Smooth muscle cell (in vitro differentiated cells): ENCODE measurements around the gene METRN. TPM values are rescaled to one million over a fixed set of nuclear protein-coding genes. Genes with fewer than 3 reads are reported as not detected.
"Not testable (repeated sequence)": the region's sequence is repeated elsewhere in the genome, so short reads cannot be mapped to it uniquely, and the experiment has no call there.

ENCODE experiments used
- DNase-seq: peaks from one replicate; lab custom pipeline; 2025; ENCODE audit not compliant: unreplicated experiment; lab: John Stamatoyannopoulos, UW
- H2AFZ ChIP-seq: fragments of 200-600 bp; sonication (generic); 2 replicates; pipeline ENCODE4 v1.6.0; 2016; ENCODE audit warnings: antibody characterized with exemption, low read depth, mild to moderate bottlenecking
- H3F3A ChIP-seq: fragments of 200-600 bp; sonication (generic); 2 replicates; pipeline ENCODE4 v1.6.0; 2017; ENCODE audit warnings: antibody characterized with exemption, low read depth
- H3K27ac ChIP-seq: fragments of 200-600 bp; sonication (generic); 2 replicates; pipeline ENCODE4 v1.5.1; 2016; ENCODE audit warnings: low read depth, mild to moderate bottlenecking
- H3K27me3 ChIP-seq: fragments of 200-600 bp; sonication (generic); 2 replicates; pipeline ENCODE4 v1.6.1; 2016; ENCODE audit warnings: low read depth, mild to moderate bottlenecking
- H3K36me3 ChIP-seq: fragments of 200-600 bp; sonication (generic); 2 replicates; pipeline ENCODE4 v1.5.1; 2016; ENCODE audit warnings: low read depth
- H3K4me1 ChIP-seq: fragments of 200-600 bp; sonication (generic); 2 replicates; pipeline ENCODE4 v1.5.1; 2016; ENCODE audit warnings: low read depth
- H3K4me2 ChIP-seq: fragments of 200-600 bp; sonication (generic); 2 replicates; pipeline ENCODE4 v1.6.0; 2016; ENCODE audit warnings: mild to moderate bottlenecking
- H3K4me3 ChIP-seq: fragments of 200-600 bp; sonication (generic); 2 replicates; pipeline ENCODE4 v1.5.1; 2016; ENCODE audit warnings: mild to moderate bottlenecking
- H3K79me2 ChIP-seq: fragments of 200-600 bp; sonication (generic); 2 replicates; pipeline ENCODE4 v1.6.0; 2016; ENCODE audit warnings: low read depth, mild to moderate bottlenecking
- H3K9ac ChIP-seq: fragments of 200-600 bp; sonication (generic); 2 replicates; pipeline ENCODE4 v1.6.0; 2016; ENCODE audit warnings: low read depth
- H3K9me3 ChIP-seq: fragments of 200-600 bp; sonication (generic); replicated peaks from 2 replicates; pipeline ENCODE4 v1.5.1; 2016; ENCODE audit warnings: low read depth
- H4K20me1 ChIP-seq: fragments of 200-600 bp; sonication (generic); 2 replicates; pipeline ENCODE4 v1.6.0; 2016; ENCODE audit warnings: low read depth
- CTCF ChIP-seq: fragments of 200-600 bp; sonication (generic); IDR thresholded peaks from 2 replicates; pipeline ENCODE4 v1.5.1; 2017; ENCODE audit warnings: borderline replicate concordance, mild to moderate bottlenecking, antibody characterized with exemption; ENCODE audit not compliant: insufficient read depth, poor library complexity, severe bottlenecking
- WGBS: methylation state at CpG from one replicate; pipeline ENCODE4 v1.1.7; 2016; ENCODE audit warnings: low lambda C conversion rate; 5-methylcytosine and 5-hydroxymethylcytosine counted together
- polyA plus RNA-seq: library from polyadenylated mRNA; unstranded; fragments of >200 nt; fragmentation: Nextera tagmentation; extraction: Ambion mirVana; gene quantifications from 2 replicates; pipeline ENCODE4 v1.2.1, GENCODE V29; 2016
- total RNA-seq: library from RNA; depleted of rRNA; stranded (reverse); fragments of >200 nt; gene quantifications from 2 replicates; pipeline ENCODE4 v1.2.3, GENCODE V29; 2014

Gene METRN
- total and polyA plus RNA-seq, 2 experiments from 2014 or later, result 30.6 to 193 TPM

- Histone ChIP-seq H3K9ac (no peak overlapping the region), H3K4me2 (no peak overlapping the region), H3K36me3 (no peaks in the 10 kb centered on the region), H3K79me2 (no peaks in the 10 kb centered on the region), H3K27me3 (no peaks in the 10 kb centered on the region), H4K20me1 (no peaks in the 10 kb centered on the region), H3K4me1 (peaks cover 4% of the 10 kb centered on the region), H2AFZ (no peak overlapping the region), H3K9me3 (no peaks in the 10 kb centered on the region), H3K27ac (no peak overlapping the region), H3K4me3 (no peak overlapping the region), H3F3A (no peaks in the 10 kb centered on the region)
- no peak for TF ChIP-seq CTCF
- WGBS, result 75% methylated on average over 9 of the region's 9 CpGs
- no peak for DNase-seq
These were observed 35.6 kb downstream of the METRN start for GRCh38 chr16:750485-750884.

- no peaks in the 10 kb centered on the region for H3K9me3 ChIP-seq
- no peak overlapping the region for H3K4me3 ChIP-seq
- no peaks in the 10 kb centered on the region for H3K27me3 ChIP-seq
- no peak overlapping the region for H2AFZ ChIP-seq
- H3K4me2 ChIP-seq, result no peak overlapping the region
- no peak for DNase-seq
- H3K27ac ChIP-seq, result no peak overlapping the region
- H4K20me1 ChIP-seq, result no peaks in the 10 kb centered on the region
- peaks cover 4% of the 10 kb centered on the region for H3K4me1 ChIP-seq
- H3K9ac ChIP-seq, result no peak overlapping the region
- no peaks in the 10 kb centered on the region for H3F3A ChIP-seq
- no peak for TF ChIP-seq CTCF
- no peaks in the 10 kb centered on the region for H3K79me2 ChIP-seq
- no peaks in the 10 kb centered on the region for H3K36me3 ChIP-seq
- WGBS, result 80% methylated on average over 39 of the region's 39 CpGs
These were observed 36.5 kb downstream of the METRN start for GRCh38 chr16:751152-752006.

DNA sequence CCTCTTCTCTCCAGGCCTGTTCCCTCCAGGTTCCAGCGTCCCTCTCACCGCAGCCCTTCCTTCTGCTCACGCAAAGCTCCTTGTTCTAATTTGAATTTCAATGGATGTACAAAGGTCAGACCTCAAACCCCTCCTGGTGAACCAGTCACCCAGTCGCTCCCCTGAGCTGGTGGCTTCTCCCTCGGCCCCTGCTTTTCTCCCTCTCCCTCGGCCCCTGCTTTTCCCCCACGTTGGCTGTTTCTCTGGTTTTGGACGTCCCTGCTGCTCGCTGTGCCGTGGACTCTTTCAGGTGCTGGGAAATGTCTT lies 37.0 kb downstream of the METRN start:
- no peak for DNase-seq
- Histone ChIP-seq H3F3A (no peaks in the 10 kb centered on the region), H3K9me3 (no peaks in the 10 kb centered on the region), H2AFZ (no peak overlapping the region), H3K36me3 (no peaks in the 10 kb centered on the region), H3K4me3 (no peak overlapping the region), H3K9ac (no peak overlapping the region), H3K79me2 (no peaks in the 10 kb centered on the region), H3K4me2 (no peak overlapping the region), H3K27me3 (no peaks in the 10 kb centered on the region), H3K27ac (no peak overlapping the region), H3K4me1 (peaks cover 4% of the 10 kb centered on the region), H4K20me1 (no peaks in the 10 kb centered on the region)
- WGBS, result 48% methylated on average over 10 of the region's 10 CpGs
- TF ChIP-seq CTCF, result no peak

- not testable (repeated sequence) for H2AFZ ChIP-seq, H3K27ac ChIP-seq, H3K4me2 ChIP-seq, H3K4me3 ChIP-seq, H3K9ac ChIP-seq, H3F3A ChIP-seq, H3K36me3 ChIP-seq, H4K20me1 ChIP-seq, H3K27me3 ChIP-seq, DNase-seq, H3K4me1 ChIP-seq, H3K79me2 ChIP-seq, H3K9me3 ChIP-seq
- 96% methylated on average over 11 of the region's 11 CpGs for WGBS
These were observed 39.2 kb downstream of the METRN start for GRCh38 chr16:754121-754607.
